ENCODE data around the gene QSOX2. TPM values are rescaled to one million over a fixed set of nuclear protein-coding genes. Genes with fewer than 3 reads are reported as not detected.
"Not testable (repeated sequence)": the region's sequence is repeated elsewhere in the genome, so short reads cannot be mapped to it uniquely, and the experiment has no call there.

Gene QSOX2
- total RNA-seq, 3 donors from 2014 or later (not counting 1 experiment from before 2014, with no cell fraction given), result 10.8 to 16.7 (median 16.6) TPM

DNA sequence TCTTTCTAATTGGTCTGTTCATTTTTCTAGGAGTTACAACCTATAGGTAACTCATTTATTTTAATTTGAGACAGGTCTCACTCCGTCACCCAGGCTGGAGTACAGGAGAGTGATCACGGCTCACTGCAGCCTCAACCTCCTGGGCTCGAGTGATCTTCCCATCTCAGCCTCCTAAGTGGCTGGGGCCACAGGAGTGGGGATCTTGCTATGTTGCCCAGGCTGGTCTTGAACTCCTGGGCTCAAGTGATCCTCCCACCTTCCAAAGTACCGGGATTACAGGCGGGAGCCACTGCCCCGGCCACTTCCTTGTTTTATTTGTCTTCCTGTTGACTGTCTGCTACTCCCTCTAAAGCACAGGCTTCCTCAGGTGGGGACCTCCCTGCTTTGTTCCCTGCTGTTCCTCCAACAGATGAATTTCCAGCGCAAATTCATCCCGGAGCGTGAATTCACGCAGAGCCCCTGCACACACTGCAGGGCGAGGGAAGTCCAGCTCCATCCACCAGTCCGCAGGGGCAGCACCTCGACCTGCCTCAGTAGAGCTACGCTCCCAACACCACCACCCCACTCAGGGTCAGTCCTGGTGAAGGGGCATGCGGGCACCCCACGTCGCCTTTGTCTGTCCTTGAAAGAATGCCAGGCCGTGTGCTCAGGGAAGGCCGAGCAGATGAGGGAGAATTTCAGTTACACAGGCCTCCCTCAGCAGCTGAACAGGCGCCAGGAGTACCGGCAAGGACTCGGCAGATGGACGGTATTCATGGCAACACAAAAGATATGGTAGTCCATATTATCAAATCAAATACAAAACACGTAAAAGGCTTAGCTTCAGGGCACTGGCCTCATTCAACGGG lies 6.3 kb downstream of the QSOX2 start:
- H3K27ac Mint-ChIP-seq, result no peak overlapping the region
- peaks cover 22 to 46% of the 10 kb centered on the region in 2 donors for H3K4me1 Mint-ChIP-seq
- DNase-seq, result no peak
- Histone ChIP-seq H3K27me3 (ENCODE audit: control insufficient read depth, insufficient read depth, low read length) (no peaks in the 10 kb centered on the region), H3K9me3 (ENCODE audit: control insufficient read depth, insufficient read depth, low read length) (no peaks in the 10 kb centered on the region), H3K36me3 (ENCODE audit: control insufficient read depth, insufficient read depth, low read length) (peaks cover 23% of the 10 kb centered on the region), H3K27ac (ENCODE audit: low read length) (peak overlapping the region; percentile 38), H3K4me3 (ENCODE audit: low read length) (no peak overlapping the region), H3K4me1 (ENCODE audit: control insufficient read depth, insufficient read depth, low read length) (peaks cover 67% of the 10 kb centered on the region)
- TF ChIP-seq, protein P1, sequence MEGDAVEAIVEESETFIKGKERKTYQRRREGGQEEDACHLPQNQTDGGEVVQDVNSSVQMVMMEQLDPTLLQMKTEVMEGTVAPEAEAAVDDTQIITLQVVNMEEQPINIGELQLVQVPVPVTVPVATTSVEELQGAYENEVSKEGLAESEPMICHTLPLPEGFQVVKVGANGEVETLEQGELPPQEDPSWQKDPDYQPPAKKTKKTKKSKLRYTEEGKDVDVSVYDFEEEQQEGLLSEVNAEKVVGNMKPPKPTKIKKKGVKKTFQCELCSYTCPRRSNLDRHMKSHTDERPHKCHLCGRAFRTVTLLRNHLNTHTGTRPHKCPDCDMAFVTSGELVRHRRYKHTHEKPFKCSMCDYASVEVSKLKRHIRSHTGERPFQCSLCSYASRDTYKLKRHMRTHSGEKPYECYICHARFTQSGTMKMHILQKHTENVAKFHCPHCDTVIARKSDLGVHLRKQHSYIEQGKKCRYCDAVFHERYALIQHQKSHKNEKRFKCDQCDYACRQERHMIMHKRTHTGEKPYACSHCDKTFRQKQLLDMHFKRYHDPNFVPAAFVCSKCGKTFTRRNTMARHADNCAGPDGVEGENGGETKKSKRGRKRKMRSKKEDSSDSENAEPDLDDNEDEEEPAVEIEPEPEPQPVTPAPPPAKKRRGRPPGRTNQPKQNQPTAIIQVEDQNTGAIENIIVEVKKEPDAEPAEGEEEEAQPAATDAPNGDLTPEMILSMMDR (IDR thresholded peaks at IDR 0.05), result no peak
- no peaks in the 10 kb centered on the region for H3K36me3 Mint-ChIP-seq
- no peak for ATAC-seq
- 85% methylated on average over 25 of the region's 25 CpGs for WGBS (ENCODE audit: insufficient coverage)
- H3K27me3 Mint-ChIP-seq (ENCODE audit: low read depth in 2 of 2), result no peaks in the 10 kb centered on the region
- no peak overlapping the region for H3K4me3 Mint-ChIP-seq
- H3K9me3 Mint-ChIP-seq, result no peaks in the 10 kb centered on the region
- intact Hi-C loops (cut with micrococcal nuclease), result no loop called here

DNA sequence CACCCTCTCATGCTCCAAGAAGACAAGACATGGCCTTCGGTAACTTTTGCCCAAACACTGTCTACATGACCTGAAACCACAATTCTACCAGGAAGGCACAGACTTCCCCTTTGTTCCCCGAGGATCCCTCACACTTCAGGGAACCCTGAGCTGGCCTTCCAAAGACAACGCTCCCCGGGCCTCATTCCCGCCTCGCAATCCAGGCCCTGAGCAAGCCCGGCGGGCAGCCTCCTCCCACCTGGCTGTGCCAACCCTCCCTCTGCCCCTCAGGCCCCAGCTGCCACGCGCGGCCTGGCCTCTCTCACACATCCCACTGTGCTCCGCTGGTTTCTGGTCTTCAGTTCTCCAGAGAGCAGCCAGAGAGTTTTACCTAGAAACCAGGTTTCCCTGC lies 7.3 kb downstream of the QSOX2 start:
- no peaks in the 10 kb centered on the region for H3K27me3 ChIP-seq (ENCODE audit: control insufficient read depth, insufficient read depth, low read length)
- DNase-seq (no peak), ATAC-seq (no peak)
- Mint-ChIP-seq H3K4me3 (no peak overlapping the region), H3K27me3 (ENCODE audit: low read depth in 2 of 2) (no peaks in the 10 kb centered on the region), H3K9me3 (no peaks in the 10 kb centered on the region), H3K27ac (no peak overlapping the region), H3K4me1 (peaks cover 18 to 43% of the 10 kb centered on the region in 2 donors), H3K36me3 (no peaks in the 10 kb centered on the region)
- no peak overlapping the region for H3K4me3 ChIP-seq (ENCODE audit: low read length)
- H3K27ac ChIP-seq (ENCODE audit: low read length), result peak overlapping the region; percentile 38
- H3K9me3 ChIP-seq (ENCODE audit: control insufficient read depth, insufficient read depth, low read length), result no peaks in the 10 kb centered on the region
- TF ChIP-seq, protein P1 (IDR thresholded peaks at IDR 0.05), result no peak
- peaks cover 63% of the 10 kb centered on the region for H3K4me1 ChIP-seq (ENCODE audit: control insufficient read depth, insufficient read depth, low read length)
- intact Hi-C loops (cut with micrococcal nuclease), result no loop called here
- WGBS (ENCODE audit: insufficient coverage), result 66% methylated on average over 12 of the region's 12 CpGs
- peaks cover 23% of the 10 kb centered on the region for H3K36me3 ChIP-seq (ENCODE audit: control insufficient read depth, insufficient read depth, low read length)

DNA sequence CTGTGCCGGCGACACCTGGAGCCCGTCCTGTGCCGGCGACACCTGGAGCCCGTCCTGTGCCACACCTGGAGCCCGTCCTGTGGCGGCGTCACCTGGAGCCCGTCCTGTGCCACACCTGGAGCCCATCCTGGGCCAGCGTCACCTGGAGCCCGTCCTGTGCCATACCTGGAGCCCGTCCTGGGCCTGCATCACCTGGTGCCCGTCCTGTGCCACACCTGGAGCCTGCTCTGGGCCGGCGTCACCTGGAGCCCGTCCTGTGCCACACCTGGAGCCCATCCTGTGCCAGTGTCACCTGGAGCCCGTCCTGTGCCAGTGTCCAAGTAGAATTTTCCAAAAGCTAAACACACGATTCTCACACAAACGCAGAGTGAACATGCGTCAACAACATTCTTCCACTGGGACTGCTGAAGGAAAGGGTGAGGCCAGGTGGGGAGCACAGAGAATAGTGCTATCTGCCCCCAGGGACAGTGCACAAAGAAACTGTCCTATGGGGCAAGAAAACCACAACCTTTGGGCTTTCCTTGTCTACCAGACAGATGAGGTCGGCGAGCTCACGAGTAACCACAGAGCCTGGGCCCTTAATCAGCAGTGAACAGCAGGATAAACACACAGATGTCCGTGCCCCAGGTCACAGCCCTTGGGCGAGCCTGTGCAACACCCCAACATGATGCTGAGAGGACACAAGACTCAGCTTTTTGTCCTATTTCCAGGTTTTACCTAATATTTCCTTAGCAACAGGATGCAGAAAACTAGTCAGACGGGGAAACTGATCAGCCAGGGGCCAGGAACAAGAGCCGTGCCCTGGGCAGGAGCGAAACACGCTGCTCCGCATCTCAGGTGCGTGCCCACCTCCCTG lies 7.9 kb downstream of the QSOX2 start:
- no peaks in the 10 kb centered on the region for H3K9me3 Mint-ChIP-seq
- Histone ChIP-seq H3K4me3 (ENCODE audit: low read length) (no peak overlapping the region), H3K27me3 (ENCODE audit: control insufficient read depth, insufficient read depth, low read length) (no peaks in the 10 kb centered on the region), H3K36me3 (ENCODE audit: control insufficient read depth, insufficient read depth, low read length) (peaks cover 23% of the 10 kb centered on the region), H3K4me1 (ENCODE audit: control insufficient read depth, insufficient read depth, low read length) (peaks cover 57% of the 10 kb centered on the region), H3K27ac (ENCODE audit: low read length) (no peak overlapping the region), H3K9me3 (ENCODE audit: control insufficient read depth, insufficient read depth, low read length) (no peaks in the 10 kb centered on the region)
- H3K27ac Mint-ChIP-seq, result no peak overlapping the region
- TF ChIP-seq, protein P1 (IDR thresholded peaks at IDR 0.05), result no peak
- intact Hi-C loops (cut with micrococcal nuclease), result no loop called here
- no peaks in the 10 kb centered on the region for H3K36me3 Mint-ChIP-seq
- 80% methylated on average over 32 of the region's 32 CpGs for WGBS (ENCODE audit: insufficient coverage)
- H3K27me3 Mint-ChIP-seq (ENCODE audit: low read depth in 2 of 2), result no peaks in the 10 kb centered on the region
- H3K4me1 Mint-ChIP-seq, result peaks cover 15 to 42% of the 10 kb centered on the region in 2 donors
- H3K4me3 Mint-ChIP-seq, result no peak overlapping the region
- DNase-seq, result no peak
- no peak for ATAC-seq

DNA sequence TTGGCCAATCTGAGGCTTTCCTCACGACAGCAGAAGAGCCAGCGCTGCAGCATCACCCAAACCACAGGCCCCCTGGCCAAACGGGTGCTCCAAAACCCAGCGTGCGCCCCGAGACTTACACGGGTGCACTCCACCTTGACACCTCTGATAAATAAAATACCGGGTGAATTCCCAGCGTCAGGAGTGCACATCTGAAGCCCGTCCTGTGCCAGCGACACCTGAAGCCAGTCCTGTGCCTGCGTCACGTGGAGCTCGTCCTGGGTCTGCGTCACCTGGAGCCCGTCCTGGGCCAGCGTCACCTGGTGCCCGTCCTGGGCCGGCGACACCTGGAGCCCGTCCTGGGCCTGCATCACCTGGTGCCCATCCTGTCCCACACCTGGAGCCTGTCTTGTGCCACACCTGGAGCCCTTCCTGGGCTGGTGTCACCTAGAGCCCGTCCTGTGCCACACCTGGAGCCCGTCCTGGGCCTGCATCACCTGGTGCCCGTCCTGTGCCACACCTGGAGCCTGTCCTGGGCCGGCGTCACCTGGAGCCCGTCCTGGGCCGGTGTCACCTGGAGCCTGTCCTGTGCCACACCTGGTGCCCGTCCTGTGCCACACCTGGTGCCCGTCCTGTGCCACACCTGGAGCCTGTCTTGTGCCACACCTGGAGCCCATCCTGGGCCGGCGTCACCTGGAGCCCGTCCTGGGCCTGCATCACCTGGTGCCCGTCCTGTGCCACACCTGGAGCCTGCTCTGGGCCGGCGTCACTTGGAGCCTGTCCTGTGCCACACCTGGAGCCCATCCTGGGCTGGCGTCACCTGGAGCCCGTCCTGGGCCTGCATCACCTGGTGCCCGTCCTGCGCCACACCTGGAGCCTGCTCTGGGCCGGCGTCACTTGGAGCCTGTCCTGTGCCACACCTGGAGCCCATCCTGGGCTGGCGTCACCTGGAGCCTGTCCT lies 8.9 kb downstream of the QSOX2 start:
- intact Hi-C loops (cut with micrococcal nuclease); H3K27ac Mint-ChIP-seq; H3K27ac ChIP-seq (ENCODE audit: low read length); H3K27me3 ChIP-seq (ENCODE audit: control insufficient read depth, insufficient read depth, low read length); H3K36me3 Mint-ChIP-seq; H3K27me3 Mint-ChIP-seq (ENCODE audit: low read depth in 2 of 2); DNase-seq; H3K4me3 ChIP-seq (ENCODE audit: low read length); H3K9me3 Mint-ChIP-seq; ATAC-seq; H3K9me3 ChIP-seq (ENCODE audit: control insufficient read depth, insufficient read depth, low read length); H3K4me3 Mint-ChIP-seq: not testable (repeated sequence)
- H3K4me1 Mint-ChIP-seq, result peaks cover 14 to 41% of the 10 kb centered on the region in 2 donors
- peaks cover 21% of the 10 kb centered on the region for H3K36me3 ChIP-seq (ENCODE audit: control insufficient read depth, insufficient read depth, low read length)
- H3K4me1 ChIP-seq (ENCODE audit: control insufficient read depth, insufficient read depth, low read length), result peaks cover 49% of the 10 kb centered on the region
- 97% methylated on average over 43 of the region's 43 CpGs for WGBS (ENCODE audit: insufficient coverage)
